Cardiac muscle cell (in vitro differentiated cells and primary cell): ENCODE results near the gene ACY1. TPM values are rescaled to one million over a fixed set of nuclear protein-coding genes. Genes with fewer than 3 reads are reported as not detected.

Experiments
- DNase-seq, 2 donors: peaks; one replicate each; pipeline versions ENCODE4 v3.0.0 to v3.0.0-alpha.2; 2010 to 2017; ENCODE audit warnings: low read depth in 1 of 2, low spot score in 1 of 2
- H3K27ac ChIP-seq: fragments of 200-600 bp; sonication (generic); 2 replicates; pipeline ENCODE4 v1.5.1; 2016
- H3K27me3 ChIP-seq: fragments of 200-600 bp; sonication (generic); 2 replicates; pipeline ENCODE4 v1.6.0; 2016; ENCODE audit warnings: control low read depth
- H3K36me3 ChIP-seq: fragments of 200-600 bp; sonication (generic); 2 replicates; pipeline ENCODE4 v1.5.1; 2016; ENCODE audit warnings: control low read depth
- H3K4me1 ChIP-seq: fragments of 200-600 bp; sonication (generic); 2 replicates; pipeline ENCODE4 v1.8.1; 2017; ENCODE audit warnings: low read depth, mild to moderate bottlenecking, mixed run types
- H3K4me3 ChIP-seq: fragments of 200-600 bp; sonication (generic); 2 replicates; pipeline ENCODE4 v1.5.1; 2016; ENCODE audit warnings: mild to moderate bottlenecking
- H3K9me3 ChIP-seq: fragments of 200-600 bp; sonication (generic); 2 replicates; pipeline ENCODE4 v1.5.1; 2017; ENCODE audit warnings: low read depth, mild to moderate bottlenecking, control low read depth
- CTCF ChIP-seq: IDR thresholded peaks from 2 replicates; pipeline ENCODE4 v1.5.1; 2012; ENCODE audit warnings: low read depth, mild to moderate bottlenecking, low read length
- polyA plus RNA-seq: library from polyadenylated mRNA; unstranded; fragments of >200 nt; fragmentation: Nextera tagmentation; extraction: Ambion mirVana; gene quantifications from 2 replicates; pipeline ENCODE4 v1.2.1, GENCODE V29; 2016
- total RNA-seq: library from RNA; depleted of rRNA; stranded (reverse); fragments of >200 nt; gene quantifications from 2 replicates; pipeline ENCODE4 v1.2.3, GENCODE V29; 2016

ACY1 gene
- total and polyA plus RNA-seq, 2 experiments from 2014 or later: 87.7 to 125 TPM

- H3K27ac ChIP-seq: no peak overlapping the region
- no peak for TF ChIP-seq CTCF
- no peak overlapping the region for H3K4me3 ChIP-seq
- H3K36me3 ChIP-seq: no peaks in the 10 kb centered on the region
- no peak for DNase-seq
- H3K9me3 ChIP-seq: no peaks in the 10 kb centered on the region
- peaks cover 7% of the 10 kb centered on the region for H3K4me1 ChIP-seq
- peaks cover 7% of the 10 kb centered on the region for H3K27me3 ChIP-seq
Measured at GRCh38 chr3:51949121-51949520, 34.2 kb upstream of the ACY1 start.

GRCh38 chr3:51950899-51951298, 32.4 kb upstream of the ACY1 start:
- Histone ChIP-seq H3K4me3 (no peak overlapping the region), H3K27me3 (peaks cover 24% of the 10 kb centered on the region), H3K4me1 (peaks cover 7% of the 10 kb centered on the region), H3K27ac (no peak overlapping the region), H3K36me3 (no peaks in the 10 kb centered on the region), H3K9me3 (no peaks in the 10 kb centered on the region)
- no peak for DNase-seq
- TF ChIP-seq CTCF: no peak

GRCh38 chr3:51953445-51953844, 29.9 kb upstream of the ACY1 start:
- Histone ChIP-seq H3K4me3 (no peak overlapping the region), H3K27me3 (peaks cover 24% of the 10 kb centered on the region), H3K27ac (no peak overlapping the region), H3K4me1 (peaks cover 13% of the 10 kb centered on the region), H3K9me3 (no peaks in the 10 kb centered on the region), H3K36me3 (no peaks in the 10 kb centered on the region)
- TF ChIP-seq CTCF: no peak
- peak in 1 of 2 donors; percentile 71 for DNase-seq

- H3K36me3 ChIP-seq: no peaks in the 10 kb centered on the region
- no peak overlapping the region for H3K4me3 ChIP-seq
- no peak for TF ChIP-seq CTCF
- no peak for DNase-seq
- H3K27me3 ChIP-seq: peaks cover 24% of the 10 kb centered on the region
- peaks cover 13% of the 10 kb centered on the region for H3K4me1 ChIP-seq
- no peak overlapping the region for H3K27ac ChIP-seq
- H3K9me3 ChIP-seq: no peaks in the 10 kb centered on the region
Measured at GRCh38 chr3:51954105-51954504, 29.2 kb upstream of the ACY1 start.

GRCh38 chr3:51954713-51955112, 28.6 kb upstream of the ACY1 start:
- no peak for DNase-seq
- Histone ChIP-seq H3K27me3 (peaks cover 24% of the 10 kb centered on the region), H3K9me3 (no peaks in the 10 kb centered on the region), H3K36me3 (no peaks in the 10 kb centered on the region), H3K4me1 (peaks cover 13% of the 10 kb centered on the region), H3K4me3 (no peak overlapping the region), H3K27ac (no peak overlapping the region)
- TF ChIP-seq CTCF: no peak
